Measurements from ENCODE around the gene RNF214.

RNF214 gene

DNA sequence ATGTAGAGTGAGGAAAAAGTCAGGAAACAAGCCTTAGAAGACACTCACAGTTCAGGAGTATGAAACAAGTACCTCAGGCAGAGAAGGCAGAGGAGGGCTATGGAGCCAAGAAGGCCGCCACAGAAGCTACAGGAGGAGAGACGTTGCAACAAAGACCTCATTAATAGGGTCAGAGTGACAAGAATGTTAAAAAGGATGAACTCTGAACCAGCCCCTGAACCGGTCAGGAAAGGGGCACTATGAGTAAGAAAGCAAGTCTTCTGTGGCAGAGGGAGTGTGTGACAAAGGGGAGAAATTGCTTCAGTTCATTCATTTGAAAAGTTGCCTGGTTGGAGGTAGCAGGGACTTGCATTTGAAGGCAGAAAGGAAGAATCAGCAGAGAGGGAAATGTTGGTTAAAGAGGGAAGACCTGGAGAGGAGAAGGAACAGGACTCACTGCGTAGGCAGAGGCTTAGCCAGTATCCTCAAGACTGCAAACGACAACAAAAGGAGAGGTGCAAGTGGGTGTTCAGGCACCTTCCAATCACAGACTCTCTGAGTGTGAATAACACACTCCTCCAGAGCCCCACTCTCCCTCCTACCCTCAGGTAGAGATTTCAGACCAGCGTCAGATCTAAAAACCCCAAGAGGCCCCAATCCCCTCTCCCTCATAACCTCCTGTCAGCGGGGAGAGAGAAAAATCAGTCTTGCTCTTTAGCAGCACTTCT lies 17.9 kb upstream of the RNF214 start:
- DNase-seq (ENCODE audit: low spot score), result no peak

- no peak for DNase-seq (ENCODE audit: low spot score)
Measured at GRCh38 chr11:117217141-117218084, 15.1 kb upstream of the RNF214 start.

DNA sequence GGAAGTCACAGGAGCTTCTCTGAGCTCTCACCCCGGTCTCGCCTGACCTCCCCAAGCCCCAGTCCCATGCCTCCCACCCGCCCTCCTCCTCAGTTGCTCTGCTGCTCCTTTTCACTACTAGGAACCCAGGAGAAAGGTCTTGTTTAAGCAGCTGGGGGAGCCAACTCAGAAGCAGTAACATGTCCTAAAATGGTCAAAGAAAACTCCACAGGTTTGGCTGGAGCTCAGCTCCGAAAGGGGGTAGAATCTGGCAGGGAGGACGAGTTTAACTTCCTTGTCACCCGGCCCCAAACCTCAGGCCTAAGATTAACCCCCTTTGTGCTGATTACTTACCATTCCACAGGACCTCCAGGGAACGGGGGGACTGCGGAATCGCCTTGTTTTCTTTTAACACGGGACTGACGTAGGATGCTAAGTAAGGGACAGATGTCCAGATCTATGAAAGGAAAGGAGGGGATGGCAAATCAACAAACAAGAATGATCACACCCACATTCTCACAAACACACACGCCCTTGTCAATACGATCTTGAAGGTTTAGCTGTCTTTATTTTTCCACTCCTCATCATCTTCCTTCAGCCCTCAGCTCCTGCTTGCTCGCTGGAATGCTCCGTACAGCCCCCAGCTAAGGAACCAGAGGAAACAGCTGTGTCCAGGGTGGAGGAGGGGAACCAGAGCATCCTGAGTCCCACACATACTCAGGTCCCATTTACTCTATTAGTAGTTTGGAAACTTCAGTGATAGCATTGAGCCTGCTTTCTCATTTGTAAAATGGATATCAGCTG lies 14.1 kb upstream of the RNF214 start:
- DNase-seq (ENCODE audit: low spot score), result no peak

DNA sequence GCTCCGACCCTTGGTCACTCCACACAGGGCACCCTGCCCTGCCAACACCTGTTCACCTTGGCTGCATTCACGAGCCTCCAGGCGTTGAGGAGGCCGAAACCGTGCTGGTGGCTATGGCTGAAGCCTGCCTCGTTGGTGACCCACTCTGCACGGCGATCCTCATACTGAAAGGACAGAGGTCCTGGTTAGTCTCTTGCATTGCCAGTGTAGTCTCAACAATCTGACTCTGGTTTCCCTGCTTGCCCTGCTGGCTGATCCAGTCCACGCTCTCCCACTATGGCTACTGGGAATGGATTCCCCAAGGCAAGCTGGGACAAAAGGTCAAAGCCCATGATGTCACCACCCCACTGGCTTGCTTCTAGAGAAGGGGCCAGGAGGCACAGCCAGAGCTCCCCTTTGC lies 13.5 kb upstream of the RNF214 start:
- no peak for DNase-seq (ENCODE audit: low spot score)

DNA sequence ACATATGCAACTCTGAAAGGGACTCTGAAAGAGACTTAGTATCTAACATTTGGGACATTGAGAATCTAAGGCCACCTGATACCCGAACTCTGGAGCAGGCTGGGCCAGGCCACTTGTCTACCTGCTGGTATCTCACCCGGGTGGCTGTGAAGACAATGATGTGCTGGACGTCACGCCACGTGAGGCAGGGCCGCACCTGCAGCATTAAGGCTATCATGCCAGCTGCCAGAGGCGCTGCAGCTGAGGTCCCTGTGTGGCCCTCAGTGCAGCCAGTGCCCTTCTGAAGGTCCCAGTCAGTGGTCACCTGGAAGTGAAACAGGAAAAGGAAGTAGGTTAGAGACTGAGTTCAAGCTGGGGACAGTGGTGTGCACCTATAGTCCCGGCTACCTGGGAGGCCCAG lies 13.0 kb upstream of the RNF214 start:
- DNase-seq (ENCODE audit: low spot score), result no peak

DNA sequence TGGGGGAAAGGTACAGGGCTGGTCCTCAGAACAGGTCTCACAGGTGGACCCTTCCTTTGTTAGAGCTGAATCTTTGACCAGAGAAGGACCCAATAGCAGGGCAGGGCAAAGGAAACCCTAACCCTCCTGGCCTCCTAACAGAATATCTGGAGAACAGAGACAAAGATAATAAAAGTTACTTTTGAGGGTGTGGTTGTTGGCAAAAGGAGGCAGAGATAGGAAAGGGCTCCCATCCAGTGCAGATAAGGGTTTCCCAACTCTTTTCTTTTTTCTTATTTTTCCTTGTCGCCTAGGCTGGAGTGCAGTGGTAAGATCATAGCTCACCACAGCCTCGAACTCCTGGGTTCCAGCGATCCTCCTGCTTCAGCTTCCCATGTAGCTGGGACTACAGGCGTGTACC lies 12.5 kb upstream of the RNF214 start:
- peak; percentile 36 for DNase-seq (ENCODE audit: low spot score)

DNA sequence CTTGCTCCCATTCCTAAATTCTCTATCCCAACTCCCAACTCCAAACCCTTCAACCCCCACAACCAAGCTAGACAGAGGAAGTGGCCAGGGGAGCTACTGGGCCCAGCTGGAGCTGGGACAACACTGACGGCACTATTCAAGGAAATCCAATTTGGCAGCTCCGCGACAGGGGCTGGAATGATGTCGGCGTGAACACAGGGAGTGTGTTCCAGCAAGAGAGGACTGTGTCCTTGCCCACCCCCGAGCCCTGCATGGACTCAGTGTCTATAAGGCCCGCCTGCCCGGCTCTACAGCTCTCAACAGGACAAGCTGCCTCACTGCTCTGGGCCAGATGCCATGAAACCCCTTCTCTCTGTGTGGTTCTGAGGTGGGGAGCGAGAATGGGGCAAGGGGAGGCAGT lies 11.9 kb upstream of the RNF214 start:
- DNase-seq (ENCODE audit: low spot score), result no peak

DNA sequence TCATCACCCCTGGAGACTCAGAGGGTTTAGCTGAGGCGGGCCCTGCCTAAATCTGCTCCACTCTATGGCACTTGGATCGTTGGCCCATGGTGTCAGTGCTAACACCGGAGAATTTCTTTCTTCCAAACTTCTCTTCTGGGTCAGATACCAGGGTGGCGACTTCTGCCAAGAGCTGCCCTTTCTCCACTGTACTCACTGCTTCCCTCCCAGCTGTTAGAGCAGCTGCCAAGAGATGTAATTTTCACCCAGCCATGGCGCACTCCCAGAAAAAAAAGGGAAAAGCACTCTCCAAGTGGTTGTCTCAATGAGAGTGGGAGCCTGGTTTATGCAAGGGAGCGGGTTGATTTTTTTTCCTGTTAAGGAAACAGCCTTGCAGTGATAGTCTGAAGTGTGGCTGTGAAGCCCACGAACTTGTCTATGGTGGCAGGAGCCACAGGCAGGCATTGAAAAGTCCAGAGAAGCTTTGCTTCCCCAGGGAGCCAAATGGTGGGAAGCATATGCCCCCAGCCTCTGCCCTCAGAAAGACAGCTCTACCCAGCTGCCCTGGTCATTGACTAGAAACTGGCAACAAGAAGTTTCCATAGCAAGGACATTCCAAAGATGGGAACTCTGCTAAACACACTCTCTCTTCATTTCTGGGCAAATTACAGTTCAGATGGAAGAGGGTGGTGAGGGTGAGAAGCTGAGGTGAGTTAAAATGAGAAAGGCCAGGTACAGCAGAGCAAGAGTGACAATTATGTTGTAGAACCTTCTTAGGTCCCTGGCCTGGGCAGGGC lies 11.3 kb upstream of the RNF214 start:
- no peak for DNase-seq (ENCODE audit: low spot score)

- no peak for DNase-seq (ENCODE audit: low spot score)
Measured at GRCh38 chr11:117221775-117222517, 10.5 kb upstream of the RNF214 start.

- DNase-seq (ENCODE audit: low spot score), result no peak
Measured at GRCh38 chr11:117222991-117223740, 9.3 kb upstream of the RNF214 start.

- DNase-seq (ENCODE audit: low spot score), result peak; percentile 71
Measured at GRCh38 chr11:117223741-117224689, 8.5 kb upstream of the RNF214 start.

- no peak for DNase-seq (ENCODE audit: low spot score)
Measured at GRCh38 chr11:117225553-117226170, 6.8 kb upstream of the RNF214 start.

DNA sequence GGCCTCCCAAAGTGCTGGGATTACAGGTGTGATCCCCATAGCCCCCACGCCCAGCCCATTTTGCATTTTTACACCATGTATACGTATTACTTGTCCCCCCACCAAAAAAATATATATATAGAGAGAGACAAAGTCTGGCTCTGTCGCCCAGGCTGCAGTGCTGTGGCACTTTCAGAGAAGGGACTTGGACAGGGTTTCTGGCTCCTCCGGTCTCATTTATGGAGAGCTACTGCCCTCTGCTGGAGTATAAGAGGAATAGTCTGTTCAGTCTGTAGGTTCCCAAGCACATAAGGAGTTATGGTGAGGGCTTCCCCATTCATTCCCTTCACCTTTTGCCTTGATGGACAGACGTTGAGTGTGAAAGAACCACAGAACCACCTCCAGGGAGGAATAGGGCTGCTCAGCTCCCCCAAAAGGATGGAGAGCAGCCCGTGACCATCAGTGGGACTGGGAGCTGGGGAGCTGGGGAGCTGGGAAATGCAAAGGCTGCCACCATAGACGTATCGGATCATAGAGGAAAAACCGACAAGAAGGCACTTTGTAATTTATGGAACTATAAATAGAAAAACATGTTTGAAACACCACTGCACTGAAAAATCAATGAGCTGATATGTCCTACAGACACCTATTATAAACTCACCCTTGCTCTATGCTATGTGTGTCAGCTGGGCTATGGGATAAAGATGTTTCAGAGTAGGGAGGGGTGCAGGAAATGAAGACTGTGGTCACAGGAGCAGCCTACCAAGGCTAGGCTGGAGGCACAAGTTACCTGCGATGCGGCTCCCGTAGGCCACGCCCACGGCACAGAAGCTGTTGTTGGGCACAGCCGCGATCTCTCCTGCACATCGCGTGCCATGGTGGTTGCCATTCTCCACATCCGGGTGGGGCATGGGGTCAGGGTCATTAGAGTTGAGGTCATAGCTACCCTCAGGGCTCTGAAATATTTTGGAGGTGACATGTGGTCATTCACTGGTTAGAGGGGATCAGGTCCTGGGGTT lies 5.8 kb upstream of the RNF214 start:
- peak; percentile 90 for DNase-seq (ENCODE audit: low spot score)

DNA sequence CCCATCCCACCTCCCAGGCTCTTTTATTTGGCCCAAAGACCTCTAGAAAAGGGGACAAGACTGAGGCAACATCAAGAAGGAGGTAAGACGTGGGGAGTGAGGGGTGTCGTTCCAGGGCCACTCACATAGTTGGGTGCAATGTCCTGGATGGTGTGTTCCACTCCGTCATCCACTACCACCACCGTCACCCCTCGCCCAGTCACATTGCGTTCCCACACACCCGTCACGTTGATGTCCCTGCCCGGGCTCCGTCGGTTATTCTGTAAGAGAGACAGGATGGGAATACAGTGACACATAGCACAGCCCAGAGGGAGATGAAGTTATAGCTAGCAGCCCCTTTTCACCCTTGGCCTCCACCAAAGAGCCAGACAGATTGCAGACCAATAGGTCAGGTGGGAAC lies 4.4 kb upstream of the RNF214 start:
- DNase-seq (ENCODE audit: low spot score), result no peak

- no peak for DNase-seq (ENCODE audit: low spot score)
Measured at GRCh38 chr11:117229411-117229810, 3.1 kb upstream of the RNF214 start.

DNA sequence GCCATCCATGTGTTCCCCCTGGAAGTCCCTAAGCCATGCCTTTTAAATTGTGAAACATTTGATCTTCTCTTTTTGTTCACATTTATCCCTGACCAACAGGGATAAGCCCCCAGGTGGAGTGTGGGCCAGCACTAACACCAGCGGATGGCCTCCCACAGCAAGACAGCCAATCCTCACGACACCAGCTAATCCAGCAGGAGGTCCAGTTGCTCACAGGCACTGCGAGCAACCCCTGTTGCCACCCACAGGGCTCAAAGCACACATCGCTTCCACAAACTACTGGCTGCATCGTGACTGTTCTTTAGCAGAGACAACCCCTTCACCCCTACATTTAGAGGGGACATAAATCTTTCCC lies 2.6 kb upstream of the RNF214 start:
- no peak for DNase-seq (ENCODE audit: low spot score)

DNA sequence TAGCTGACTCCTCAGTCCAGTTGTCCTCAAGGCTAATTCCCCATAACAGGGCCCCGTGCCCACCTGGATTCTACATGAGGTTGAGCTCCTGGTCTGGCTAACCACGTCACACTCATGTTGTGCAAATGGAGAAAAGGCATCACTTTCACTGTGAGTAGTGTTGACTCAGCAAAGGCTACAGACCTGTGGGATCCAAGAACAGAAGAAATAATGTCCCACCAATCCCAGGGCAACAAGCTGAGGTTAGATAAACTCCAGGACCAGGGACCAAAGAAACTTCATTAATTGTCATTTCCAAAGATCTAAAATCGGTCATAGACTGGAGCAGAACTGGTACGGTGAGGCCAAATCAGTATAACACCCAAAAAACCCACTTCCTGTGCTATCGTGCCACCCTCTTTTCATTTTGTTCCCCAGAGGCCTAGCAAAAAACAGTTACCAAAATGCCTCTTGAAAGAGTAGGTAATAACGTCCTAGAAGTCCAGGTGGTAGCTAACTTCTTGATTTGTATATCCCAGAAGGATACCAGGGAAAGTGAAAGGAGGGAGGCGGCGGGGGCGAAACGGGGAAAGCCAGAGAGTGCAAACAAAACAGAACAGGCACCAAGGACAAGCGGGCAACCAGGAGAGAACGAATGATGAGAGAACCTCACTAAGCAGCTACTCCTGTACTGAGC lies 2.0 kb upstream of the RNF214 start:
- DNase-seq (ENCODE audit: low spot score), result no peak
